ENCODE measurements around the gene MYCBP.
A peak's percentile ranks its signal among the peaks of the same experiment; 100 is the strongest.
"Not testable (repeated sequence)": the region's sequence is repeated elsewhere in the genome, so short reads cannot be mapped to it uniquely, and the experiment has no call there.

The MYCBP gene, protein sequence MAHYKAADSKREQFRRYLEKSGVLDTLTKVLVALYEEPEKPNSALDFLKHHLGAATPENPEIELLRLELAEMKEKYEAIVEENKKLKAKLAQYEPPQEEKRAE

DNA sequence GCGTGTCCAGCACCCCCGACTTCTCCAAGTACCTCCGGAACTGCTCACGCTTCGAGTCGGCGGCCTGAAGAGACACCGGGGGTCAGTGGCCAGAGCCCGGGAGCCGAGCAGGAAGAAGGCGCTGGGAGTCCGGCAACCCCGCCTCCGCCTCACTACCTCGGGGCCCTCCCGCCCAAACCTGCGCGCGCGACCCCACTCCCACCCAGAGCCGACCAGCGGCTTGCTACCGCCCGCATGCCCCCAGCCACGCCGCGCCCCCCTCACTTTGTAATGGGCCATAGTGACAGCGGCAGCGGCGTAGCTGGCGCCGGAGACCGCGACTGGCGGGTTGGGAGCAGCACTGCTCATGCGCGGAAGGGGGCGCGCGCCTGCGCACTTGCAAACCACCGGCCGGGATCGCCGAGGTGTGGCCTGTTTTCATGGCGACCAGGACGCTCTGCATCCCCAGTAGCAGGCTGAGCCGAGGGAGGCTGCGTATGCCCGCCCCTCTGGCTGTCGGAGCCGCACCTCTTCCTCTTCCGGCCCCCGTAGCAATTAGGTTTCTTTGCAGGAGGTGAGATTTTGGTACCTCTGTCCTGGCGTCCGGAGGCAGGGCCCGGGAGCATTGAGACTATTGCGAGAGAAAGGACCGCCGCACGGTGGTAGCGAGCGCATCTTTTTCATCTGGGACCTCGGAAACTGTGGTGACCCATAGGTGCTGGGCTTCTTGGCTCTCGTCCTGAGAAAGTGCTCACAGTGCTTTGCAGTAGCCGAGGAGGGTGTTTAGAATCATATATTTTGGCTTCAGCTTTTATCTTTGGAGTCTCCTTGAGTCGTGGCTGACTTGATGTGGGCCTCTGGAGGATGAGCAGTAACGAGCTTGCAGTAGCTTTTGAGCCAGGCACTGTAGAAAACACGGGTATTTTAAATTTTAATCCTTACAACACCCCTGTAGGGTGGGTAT, at the start of gene MYCBP:
TSS of gene MYCBP (minus strand) at position 322 of the 943 bp plus-strand sequence. CDS start at position 279, 43 bp downstream.
- peak; percentile 96 for DNase-seq

DNA sequence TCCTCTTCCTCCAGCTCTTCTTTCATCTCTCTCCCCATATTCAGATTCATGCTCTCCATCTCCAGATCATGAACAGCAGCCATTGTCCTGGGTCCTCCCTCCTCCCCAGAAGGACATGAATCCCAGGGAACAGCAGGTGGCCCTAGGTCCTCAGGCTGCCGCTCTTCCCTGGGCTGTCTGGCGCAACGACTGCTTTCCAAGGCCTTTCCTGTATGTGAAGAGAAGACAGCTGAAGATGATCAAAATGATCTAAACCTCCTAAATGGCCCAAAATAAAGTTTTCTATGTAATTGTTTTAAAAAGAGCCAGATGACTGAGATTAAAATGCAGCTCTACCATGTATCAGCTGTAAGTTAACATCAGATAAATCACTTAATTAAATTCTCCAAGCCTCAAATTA, 46.0 kb upstream of the MYCBP start:
- DNase-seq = no peak

DNA sequence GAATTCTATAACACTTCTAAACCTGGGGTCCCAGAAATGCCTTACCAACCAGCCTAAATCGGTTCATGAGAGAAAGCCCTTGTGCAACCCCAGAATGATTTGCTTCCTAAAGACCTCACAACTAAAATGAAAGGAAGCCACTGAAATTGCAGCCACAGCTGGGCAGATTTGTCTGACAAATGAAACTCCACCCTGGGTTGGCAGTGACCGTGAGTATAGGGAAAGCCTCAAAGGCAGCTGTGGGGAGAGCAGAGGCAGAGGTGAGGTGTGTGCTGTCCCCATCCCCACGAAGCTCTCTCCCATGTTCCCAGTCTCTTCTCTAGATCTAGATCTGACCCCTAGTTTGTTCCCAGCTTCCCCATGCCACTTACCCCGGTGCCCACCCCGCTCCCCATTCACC, 45.4 kb upstream of the MYCBP start:
- DNase-seq = peak; percentile 11

DNA sequence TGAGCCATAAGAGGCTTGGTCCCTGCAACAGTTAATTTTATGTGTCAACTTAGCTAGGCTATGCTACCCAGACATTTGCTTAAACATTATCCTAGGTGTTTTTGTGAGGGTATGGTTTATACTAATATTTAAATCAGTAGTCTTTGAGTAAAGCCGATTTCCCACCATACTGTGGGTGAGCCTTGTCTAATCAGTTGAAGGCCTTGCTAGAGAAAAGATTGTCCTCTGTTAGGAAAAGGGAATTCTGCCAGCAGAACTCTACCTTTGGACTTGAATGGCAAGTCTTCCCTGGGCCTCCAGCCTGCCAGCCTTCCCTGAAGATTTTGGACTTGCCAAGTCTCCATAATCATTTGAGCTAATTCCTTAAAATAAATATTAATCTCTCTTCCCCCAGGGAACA, 44.6 kb upstream of the MYCBP start:
- no peak for DNase-seq

DNA sequence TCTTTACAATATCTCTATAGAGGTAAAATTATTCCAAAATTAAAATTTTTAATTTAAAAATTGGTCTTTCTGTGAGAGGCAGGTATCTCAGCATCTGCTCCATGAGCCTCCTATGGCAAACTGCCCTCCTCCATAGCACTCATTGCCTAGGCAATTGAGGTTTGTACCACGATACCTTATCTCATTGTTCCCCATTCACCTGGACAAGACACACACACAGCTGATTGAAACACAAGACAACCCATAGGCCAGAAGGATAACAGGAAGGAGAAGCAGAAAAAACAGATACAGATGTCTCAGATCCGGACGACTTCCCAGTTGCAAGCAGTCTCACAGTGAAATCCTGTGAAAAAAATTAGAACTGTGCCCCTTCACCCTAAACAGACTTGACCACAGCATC, 44.2 kb upstream of the MYCBP start:
- no peak for DNase-seq

DNA sequence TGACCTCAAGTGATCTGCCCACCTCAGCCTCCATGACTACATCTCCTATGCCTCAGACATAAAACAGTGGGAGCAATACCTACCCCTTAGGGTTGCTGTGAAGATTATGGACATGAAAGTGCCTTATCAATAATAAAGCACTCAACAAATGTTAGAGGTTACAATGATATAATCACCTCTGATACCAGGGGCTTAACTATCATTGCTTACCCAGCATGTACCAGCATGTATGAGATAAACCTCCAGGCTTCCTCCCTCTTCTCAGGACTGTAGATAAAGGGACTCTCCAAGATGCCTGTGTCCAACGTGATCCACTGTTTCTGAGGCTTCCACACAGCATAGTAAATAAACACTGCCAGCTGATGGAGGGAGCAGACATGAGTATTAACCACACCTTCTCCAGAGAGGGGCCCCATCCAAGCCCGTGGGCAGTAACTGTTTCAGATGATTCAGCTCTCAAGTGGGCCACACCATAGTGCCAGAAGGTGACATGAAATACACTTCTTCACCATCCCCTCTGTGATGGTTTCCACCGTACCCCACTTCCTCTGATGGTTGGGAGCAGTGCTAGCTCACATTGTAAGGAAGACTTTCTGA, 42.3 kb upstream of the MYCBP start:
- DNase-seq = peak; percentile 65

DNA sequence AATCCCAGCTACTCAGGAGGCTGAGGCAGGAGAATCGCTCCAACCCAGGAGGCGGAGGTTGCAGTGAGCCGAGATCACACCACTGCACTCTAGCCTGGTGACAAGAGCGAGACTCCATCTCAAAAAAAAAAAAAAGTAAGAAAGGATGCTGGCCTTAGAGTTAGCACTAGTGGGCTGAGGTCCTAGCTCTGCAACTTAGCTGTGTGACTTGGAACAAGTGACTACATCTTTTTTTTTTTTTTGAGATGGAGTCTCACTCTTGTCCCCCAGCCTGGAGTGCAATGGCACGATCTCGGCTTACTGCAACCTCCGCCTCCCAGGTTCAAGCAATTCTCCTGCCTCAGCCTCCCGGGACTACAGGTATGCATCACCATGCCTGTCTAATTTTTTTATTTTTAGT, 41.8 kb upstream of the MYCBP start:
- DNase-seq = not testable (repeated sequence)

DNA sequence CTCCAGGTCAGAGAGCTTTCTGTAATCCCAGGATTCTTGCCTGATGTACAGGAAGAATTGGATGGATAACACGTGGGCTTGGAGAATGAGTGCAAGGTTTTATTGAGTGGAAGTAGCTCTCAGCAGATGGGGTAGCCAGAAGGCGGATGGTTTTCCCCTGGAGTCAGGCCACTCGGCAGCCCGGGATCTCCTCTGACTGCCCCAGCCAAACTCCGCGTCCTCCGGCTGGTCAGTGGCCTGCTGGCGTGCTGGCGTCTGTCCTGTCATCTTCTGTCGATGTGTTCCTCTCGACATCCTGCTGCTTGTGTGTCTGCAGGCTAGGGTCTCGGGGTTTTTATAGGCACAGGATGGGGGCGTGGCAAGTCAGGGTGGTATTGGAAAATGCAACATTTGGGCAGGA, 35.7 kb upstream of the MYCBP start:
- DNase-seq = no peak

DNA sequence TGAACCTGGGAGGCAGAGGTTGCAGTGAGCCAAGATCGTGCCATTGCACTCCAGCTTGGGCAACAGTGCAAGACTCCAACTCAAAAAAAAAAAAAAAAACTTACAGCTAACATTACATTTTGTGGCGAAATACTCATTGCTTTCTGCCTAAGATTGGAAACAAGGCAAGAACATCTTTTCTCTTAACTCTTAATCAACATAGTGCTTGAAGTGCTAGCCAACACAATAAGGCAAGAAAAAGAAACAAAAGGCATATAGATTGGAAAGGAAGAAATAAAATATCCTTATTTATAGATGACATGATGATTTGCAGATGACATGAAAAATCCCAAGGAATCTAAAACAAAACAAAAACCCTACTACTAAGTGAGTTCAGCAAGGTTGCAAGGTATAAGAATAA, 32.8 kb upstream of the MYCBP start:
- DNase-seq = no peak

DNA sequence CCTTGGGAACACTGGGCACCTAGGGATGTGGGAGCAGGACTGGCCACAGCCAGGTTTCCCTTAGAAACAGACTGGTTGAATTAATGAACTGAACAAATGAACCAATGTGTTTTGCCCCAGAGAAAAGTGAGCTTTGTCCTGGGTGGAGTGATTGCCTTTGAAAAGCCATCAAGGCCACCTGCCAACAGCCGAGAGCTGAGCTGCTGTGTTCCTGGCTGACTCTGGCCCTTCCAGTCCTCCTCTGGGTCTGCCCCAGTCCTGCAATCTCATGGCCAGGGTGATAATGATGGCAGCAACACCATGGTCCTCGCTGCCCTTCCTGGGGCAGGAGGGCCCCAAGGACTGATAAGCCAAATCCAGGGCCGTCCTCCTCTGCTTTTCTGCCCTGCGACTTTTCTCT, 26.4 kb upstream of the MYCBP start:
- DNase-seq = no peak

DNA sequence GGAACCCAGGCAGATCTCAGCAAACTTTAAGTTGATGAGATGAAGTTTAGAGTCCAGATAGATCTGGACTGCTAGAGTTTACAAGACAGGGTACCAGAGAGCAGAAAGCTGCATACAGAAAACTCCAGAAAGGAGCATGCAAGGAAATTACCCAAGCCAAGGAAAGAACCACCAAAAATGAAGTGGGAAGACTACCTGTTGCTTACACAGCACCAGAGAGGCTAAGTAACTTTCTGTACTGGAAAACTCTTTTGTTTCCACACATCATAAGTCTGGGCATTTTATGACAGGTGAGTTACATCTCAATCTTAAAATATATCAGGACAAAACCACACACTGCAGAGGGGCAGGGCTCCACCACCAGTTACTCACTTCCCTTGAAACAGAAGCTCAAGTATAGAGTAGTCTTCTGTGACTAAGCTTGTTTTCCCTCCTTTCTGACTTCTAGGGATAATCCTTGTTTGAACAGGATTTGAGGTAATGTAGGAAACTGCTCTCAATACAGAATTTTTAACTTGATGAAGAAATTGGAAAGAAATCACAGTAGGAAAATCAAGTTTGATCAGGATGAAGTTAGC, 25.6 kb upstream of the MYCBP start:
- no peak for DNase-seq

DNA sequence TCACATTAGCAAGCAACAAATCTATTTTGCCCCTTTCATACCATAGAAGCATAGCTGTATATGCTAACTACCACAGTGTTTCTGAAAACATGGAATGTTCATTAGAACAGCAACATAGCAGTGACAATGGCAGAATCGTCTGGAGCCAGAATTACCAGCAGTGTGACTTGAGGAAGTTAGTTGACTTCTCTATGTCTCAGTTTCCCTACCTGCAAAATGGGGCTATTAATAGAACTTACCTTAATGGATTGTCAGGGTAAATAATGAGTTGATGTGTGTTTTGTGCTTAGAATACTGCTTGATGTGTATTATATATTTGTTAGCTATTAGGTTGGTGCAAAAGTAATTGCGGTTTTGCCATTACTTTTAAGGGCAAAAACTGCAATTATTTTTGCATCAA, 23.0 kb upstream of the MYCBP start:
- DNase-seq = no peak

DNA sequence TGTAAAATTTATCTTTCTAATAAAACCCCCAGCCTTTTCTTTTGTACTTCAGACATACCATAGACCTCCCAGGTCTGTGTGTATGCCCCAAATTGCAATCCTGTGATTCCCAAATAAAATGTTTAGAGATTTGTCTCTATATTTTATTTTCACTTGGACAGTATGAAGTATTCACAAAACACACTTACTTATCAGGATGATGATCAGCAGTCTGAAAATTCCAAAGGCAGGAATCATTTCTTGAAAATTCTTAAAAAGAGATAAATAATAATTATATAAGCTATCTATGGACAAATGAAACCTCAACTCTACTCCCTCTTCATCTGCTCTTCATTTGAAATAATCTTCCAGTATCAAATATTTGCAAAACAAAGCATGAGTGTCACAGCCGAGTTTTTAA, 19.8 kb upstream of the MYCBP start:
- no peak for DNase-seq

DNA sequence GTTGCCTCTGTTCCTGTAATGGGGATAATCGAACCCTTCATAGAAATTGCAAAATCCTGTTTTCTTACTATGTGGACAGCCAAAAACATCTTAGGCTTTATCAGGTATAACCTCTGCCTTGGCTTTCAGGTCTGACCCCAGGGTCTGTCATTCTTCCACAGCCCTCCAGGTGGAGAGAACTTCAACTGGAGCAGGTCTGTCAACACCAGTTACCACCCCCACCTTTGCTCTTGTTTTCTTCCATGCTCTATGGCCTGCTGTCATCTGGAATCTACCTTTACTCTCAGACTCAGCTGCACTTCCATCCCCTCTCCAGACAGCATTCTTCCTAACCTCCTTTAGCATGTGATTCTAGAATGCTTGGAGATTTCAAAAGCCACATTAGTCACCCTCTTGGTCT, 18.6 kb upstream of the MYCBP start:
- DNase-seq = no peak

DNA sequence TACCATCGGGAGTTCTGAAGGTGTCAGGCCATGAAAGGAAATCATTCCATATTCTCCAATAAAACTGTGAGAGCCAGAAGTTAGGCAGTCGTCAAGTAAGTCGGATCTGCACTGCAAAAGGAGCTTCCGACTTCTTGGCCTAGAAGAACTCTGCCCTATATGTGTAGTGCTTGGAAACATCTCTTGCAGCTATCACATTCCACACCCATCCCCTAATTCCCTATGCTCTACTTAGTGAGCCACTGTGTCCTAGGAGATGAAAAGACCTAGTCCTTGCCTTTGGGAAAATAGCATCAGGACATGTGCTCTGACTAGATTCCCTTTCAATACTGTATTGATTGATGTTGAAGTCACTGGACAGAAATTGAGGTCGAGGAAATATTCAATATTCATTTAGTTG, 16.4 kb upstream of the MYCBP start:
- no peak for DNase-seq

DNA sequence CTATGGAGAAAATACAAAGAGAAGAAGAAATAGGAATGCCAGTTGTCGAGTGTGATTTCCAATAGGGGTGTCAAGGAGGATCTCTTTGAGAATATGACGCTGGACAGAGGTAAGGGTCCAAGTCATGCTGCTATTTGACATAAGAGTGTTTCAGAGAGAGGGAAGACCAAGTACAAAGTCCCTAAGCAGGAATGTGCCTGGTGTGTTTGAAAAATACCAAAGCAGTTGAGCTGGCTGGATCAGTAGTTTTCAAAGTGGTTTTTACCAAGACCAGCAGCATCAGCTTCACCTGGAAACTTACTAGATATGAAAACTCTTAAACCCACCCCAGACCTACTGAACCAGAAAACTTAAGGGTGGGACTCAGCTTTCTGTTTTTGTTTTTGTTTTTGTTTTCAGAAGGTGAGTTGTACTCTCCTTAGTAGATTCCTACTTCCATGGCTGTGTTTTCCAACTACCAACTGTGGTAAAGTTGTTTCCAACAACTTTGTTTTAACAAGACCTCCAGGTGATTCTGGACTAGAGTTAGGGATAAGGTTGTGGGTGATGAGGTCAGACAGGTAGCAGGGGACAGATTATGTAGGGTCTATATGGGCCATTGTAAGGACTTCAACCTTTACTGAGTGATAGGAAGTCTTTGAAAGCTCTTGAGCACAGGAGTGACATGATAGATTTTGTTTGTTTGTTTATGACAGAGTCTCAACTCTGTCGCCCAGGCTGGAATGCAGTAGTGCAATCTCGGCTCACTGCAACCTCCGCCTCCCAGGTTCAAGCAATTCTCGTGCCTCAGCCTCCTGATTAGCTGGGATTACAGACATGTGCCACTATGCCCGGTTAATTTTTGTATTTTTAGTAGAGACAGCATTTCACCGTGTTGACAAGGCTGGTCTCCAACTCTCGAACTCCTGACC, 15.5 kb upstream of the MYCBP start:
- DNase-seq = no peak

DNA sequence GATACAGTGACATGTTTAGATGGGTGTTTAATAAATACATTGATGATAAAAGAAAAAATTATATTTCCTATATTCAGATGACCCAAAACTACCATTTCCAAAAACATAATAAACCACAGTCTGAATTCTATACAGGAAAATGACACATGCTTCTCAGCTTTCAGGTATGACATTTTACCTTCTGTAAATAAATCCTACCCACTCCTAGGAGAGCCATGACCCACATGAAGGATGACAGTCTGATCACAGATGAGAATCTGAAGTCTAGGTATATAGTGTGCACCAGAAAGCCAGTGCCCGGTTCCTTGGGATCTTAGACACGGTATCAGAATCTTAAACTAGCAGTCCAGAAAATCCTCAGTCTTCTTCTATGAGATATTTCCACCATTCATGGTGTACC, 11.9 kb upstream of the MYCBP start:
- DNase-seq = no peak

DNA sequence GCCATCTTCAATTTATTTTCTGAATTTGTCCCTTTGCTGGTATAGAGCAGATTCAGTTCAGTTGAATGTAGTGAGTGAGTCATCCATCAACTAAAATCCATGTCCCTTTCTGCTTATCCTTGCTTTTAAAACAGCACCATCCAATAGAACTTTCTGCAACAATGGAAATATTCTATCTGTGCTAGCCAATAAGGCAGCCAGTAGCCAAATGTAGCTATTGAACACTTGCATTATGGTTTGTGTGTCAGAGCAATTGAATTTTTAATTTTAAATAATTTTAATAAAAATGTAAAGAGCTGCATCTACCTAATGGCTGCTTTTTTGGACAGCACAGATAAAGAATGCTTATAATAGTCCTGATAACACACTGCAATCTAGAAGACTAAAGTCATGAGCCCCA, 8.3 kb upstream of the MYCBP start, which contains the start of gene GJA9:
TSS of gene GJA9 (minus strand) at position 101 of the 400 bp plus-strand sequence. CDS start 5,489 bp downstream, outside the sequence.
- no peak for DNase-seq

DNA sequence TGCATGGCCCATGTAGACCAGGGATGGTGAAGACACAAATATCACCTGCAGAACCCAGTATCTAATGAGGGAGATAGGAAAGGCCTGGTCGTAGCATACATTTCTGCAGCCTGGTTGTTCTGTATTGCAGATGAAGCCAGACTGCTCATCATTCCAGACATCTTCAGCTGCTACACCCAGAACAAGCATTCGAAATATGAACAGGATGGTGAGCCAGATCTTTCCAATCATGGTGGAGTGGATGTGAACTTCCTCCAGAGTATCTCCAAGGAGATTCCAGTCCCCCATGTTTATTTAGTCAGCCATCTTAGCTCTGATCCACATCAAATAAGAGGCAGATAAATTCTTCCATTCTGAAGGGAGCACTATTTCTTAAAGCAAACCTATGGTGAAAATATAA, 2.7 kb upstream of the MYCBP start:
- DNase-seq = no peak

DNA sequence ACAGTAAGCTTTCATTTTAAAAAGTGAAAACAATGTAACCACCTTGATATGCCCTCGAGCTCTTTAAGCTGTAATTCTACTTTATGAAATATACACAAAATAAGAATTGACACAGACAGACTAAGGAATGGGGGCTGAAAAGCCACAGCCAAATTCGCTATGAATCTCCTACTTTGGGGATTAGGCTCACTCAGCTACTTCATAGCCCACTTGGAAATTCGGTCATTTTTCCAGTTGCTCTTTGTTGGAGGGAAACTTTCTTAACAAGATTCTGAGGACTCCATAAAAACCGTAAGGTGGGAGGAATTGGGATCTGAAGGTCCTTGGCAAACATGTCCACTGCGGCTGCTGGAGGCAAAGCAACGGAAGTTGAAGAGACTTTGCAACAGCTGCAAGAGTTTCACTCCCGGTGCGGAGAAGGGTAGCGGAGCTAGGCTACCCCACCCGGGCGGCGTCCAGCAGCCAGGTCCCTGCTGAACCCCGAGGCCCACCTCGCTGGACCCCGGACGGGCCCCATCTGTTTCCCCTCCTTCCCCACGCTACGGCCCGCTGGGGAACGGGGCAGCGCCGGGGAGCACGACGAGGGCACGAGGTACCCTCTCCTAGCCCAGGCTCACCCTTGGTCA, 634 bp downstream of the MYCBP start:
- DNase-seq = peak; percentile 55

DNA sequence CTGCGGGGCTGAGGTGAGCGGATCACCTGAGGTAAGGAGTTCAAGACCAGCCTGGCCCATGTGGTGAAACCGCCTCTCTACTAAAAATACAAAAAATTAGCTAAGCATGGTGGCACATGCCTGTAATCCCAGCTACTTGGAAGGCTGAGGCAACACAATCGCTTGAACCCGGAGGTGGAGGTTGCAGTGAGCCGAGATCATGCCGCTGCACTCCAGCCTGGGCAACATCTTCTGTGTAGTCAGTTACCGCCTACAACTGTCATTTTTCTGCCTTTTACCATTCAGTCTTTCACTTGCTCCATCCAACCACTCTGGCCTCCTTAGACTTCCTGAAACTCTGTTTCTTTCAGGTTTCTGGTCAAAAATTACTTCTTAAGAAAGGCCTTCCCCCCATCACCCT, 2.2 kb downstream of the MYCBP start:
- no peak for DNase-seq

DNA sequence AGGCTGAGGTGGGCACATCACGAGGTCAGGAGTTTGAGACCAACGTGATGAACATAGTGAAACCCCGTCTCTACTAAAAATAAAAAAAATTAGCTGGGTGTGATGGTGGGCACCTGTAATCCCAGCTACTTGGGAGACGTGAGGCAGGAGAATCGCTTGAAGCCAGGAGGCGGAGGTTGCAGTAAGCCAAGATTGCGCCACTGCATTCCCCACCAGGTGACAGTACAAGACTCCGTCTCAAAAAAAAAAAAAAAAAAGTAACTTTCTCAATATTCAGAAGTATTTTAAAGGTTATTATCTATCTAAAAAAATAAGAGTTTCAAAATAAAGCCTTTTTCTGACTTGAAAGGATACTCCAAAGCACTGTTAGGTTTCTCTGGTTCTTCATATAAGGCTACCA, 5.9 kb downstream of the MYCBP start:
- DNase-seq = no peak

Measured in OCI-M1 (cell line).